Stimulated activated CD8-positive, alpha-beta memory T cell treated with anti-CD3 and anti-CD28 coated beads, Interleukin-2, amount 100 ng/mL, for 48 hours (primary cell): Measurements from ENCODE around the gene ACTL6A.
"Not testable (repeated sequence)": the region's sequence is repeated elsewhere in the genome, so short reads cannot be mapped to it uniquely, and the experiment has no call there.

ENCODE experiments used
- DNase-seq, 2 donors: peaks; one replicate each; pipeline ENCODE4 v3.0.0-alpha.2; 2020; ENCODE audit warnings: low read depth in 2 of 2

ACTL6A gene

DNA sequence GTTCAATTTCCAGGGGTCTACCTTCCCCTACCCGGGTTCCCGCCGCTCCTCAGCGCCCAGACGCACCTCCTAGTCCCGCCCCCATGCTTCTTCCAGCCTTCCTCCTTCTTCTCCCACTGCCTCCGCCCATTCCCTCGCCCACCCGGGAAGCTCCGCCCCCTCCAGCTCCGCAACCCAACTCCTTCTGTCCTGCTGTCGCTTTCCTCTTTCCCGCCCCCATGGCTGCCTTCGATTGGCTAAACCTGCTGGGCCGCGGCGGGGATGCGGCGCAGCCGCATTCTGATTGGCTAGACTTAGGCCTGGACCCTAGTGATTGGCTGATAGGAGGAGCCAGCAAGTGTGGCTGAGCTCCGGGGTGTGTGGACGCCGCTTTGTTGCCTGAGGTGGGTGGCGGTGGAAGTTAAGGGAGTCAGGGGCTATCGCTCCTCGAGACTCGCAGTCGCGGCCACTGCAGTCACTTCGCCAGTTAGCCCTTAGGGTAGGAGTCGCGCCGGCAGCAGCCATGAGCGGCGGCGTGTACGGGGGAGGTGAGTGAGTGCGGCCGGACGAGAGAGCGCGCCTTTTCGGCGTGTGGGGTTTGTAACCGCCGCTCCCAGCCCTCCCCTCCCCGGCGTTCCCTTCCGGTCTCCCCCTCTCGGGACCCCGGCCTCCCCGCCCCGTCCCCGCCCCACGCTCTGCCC lies at the start of gene ACTL6A:
Gene ACTL6A (plus strand): TSS at position 336 of the 680 bp plus-strand sequence. CDS start 167 bp downstream, at position 503.
- peak; percentile 98 to 99 for DNase-seq

DNA sequence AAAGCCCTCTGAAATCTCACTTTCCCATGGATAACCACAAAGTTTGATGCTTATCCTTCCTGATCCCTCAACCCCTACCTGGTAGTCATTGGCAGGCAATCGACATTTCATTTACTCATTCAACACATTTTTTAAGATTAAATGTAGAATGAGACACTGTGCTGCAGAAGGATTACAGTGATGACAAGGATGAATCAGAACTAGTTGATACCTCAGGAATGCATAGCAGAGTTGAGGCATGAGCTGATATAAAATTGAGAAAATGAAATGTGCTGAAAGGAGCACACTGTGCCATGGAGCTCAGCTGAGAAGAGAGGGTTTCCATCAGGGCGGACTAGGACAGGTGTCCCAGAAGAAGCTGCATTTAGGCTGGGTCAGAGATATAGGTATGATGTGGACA lies 48.9 kb upstream of the ACTL6A start:
- DNase-seq, result no peak

- not testable (repeated sequence) for DNase-seq
Observed at GRCh38 chr3:179516461-179517251, 46.1 kb upstream of the ACTL6A start.

DNA sequence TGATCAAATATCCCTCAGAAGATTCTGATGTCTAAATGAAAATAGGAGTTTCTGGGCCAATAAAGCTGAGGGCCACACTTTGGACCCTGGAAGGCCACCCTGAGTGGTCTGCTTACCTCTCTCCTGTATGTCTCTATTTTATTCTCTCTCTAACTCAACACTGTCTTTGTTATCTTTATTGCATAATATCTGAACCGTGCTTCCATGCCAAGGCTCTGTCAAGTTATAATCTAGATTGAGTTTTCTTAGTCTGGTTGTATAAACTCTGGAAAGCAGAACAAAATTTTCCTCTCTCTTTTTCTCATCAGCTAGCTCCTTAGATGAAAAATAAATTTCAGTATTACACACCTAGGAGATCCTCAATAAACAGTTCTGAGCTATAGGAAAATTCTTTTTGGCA lies 36.2 kb upstream of the ACTL6A start:
- DNase-seq, result no peak

DNA sequence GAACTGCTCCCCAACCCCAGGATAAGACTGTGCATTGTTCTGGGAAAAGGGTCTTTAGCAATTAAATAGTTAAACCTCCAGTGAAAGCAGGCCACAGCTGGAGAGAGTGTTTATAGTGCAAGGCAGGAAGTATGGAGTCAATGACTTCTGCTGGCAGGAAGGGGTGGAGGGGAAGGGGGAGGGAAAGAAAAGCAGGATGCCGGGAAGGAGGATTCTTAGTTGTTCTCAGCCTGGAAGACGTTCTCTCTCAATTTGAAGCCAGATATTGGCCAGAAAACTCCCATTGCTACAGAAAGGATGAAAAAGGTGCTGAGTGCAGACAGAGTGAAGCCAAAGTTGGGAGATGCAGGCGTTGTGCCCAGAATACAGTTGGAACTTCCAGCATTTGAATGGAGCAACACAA lies 35.7 kb upstream of the ACTL6A start:
- no peak for DNase-seq

DNA sequence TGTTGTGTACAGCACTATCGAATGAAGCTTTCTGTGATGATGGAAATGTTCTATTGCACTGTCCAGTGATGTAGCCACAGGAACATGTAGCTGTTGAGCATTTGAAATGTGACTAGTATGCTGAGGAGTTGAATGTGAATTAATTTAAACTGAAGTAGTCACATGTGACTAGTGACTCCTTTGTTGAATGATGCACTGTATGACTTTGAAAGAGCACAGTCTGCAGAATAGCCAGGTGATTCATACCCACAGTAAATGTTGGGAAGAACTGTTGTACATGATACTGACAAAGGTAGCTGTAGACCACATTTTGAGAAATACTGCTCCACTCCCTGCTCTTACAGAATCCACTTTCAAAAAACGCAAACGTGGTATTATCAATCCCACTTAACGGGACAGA lies 34.0 kb upstream of the ACTL6A start:
- DNase-seq, result no peak

DNA sequence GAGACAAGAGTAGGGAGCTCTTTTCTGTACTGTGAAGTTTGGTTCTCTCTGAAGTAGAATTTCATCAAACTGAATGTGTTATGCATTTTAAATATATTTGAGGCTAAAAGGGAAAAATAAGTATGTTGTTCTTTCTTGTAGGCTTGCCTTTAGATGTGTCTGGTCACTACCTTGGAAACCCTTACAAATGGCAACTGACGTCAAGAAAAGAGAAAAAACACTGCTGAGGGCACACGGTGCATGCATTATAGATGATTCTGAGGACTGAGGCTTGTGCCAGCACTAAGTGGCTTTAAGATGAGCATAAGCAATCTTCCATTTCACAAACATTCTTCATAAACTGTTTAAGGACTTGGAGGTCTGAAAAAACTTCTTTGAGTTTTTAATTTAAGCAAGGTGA lies 31.1 kb upstream of the ACTL6A start:
- DNase-seq, result no peak

DNA sequence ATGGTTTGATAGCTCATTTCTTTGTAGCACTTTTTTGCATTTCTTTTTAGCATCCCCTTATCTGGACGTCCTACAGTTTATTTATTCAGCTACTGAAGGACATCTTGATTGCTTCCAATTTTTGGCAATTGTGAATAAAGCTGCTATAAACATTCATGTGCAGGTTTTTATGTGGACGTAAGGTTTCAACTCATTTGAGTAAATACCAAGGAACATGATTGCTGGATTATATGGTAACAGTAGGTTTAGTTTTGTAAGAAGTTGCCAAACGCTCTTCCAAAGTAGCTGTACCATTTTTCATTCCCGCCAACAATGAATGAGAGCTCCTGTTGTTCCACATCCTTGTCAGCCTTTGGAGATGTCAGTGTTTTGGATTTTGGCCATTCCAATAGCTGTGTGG lies 29.5 kb upstream of the ACTL6A start:
- no peak for DNase-seq

DNA sequence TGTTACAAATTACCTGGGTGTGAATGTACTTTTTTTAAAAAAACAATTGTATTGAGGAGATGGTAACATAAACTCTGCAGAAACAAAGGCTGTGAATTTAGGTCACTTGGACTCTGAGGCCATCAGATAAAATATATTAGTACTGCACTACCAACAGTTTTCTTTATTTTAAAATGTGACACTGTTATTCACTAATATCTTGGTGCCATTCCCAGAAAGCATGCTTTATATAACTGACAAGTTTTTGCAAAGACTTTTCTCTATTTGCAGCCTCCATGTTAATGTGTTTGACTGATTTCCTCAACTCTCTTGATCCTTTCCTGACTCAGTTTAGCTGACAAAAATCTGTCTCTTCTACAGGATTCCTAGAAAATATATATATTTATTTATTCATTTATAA lies 26.5 kb upstream of the ACTL6A start:
- DNase-seq, result no peak

- DNase-seq, result no peak
Observed at GRCh38 chr3:179541094-179541493, 21.6 kb upstream of the ACTL6A start.

GRCh38 chr3:179541596-179541995 lies 21.1 kb upstream of the ACTL6A start:
- DNase-seq, result no peak

GRCh38 chr3:179542375-179542774 lies 20.4 kb upstream of the ACTL6A start:
- DNase-seq, result no peak

DNA sequence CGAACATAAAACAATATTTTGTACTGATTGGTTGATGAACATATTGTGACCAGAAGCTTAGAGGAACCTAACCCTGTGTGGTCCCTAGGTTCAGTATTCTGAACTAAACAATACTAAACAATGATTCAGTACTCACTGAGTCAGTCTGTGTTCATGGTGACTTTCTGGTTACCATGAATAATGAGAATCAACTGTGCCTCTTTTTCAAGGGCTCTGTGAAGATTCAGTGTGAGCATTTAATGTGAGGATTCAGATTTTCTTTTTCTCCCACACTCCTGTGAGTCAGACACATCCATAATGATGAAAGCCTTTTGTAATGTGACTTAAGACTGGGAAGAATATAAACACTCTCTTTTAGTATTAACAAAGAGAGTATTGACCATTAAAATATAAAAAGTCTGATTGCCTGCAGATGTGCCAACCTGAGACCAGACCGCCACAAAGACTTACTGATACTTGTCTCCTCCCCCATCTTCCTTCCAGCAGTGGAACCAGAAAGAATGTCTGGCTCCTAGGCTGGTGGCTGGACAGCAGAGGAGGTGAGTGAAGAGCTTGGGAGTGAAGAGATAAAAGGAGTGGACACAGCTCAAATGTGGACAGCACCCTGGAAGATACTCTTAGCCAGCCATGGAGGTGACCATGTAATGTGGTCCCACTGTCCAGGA lies 17.6 kb upstream of the ACTL6A start:
- DNase-seq, result no peak

- no peak for DNase-seq
Observed at GRCh38 chr3:179546814-179547241, 15.9 kb upstream of the ACTL6A start.

- no peak for DNase-seq
Observed at GRCh38 chr3:179551349-179552105, 11.2 kb upstream of the ACTL6A start.

- DNase-seq, result peak; percentile 11 to 30
Observed at GRCh38 chr3:179558742-179559364, 3.9 kb upstream of the ACTL6A start.

- DNase-seq, result no peak
Observed at GRCh38 chr3:179560791-179561190, 1.9 kb upstream of the ACTL6A start.

DNA sequence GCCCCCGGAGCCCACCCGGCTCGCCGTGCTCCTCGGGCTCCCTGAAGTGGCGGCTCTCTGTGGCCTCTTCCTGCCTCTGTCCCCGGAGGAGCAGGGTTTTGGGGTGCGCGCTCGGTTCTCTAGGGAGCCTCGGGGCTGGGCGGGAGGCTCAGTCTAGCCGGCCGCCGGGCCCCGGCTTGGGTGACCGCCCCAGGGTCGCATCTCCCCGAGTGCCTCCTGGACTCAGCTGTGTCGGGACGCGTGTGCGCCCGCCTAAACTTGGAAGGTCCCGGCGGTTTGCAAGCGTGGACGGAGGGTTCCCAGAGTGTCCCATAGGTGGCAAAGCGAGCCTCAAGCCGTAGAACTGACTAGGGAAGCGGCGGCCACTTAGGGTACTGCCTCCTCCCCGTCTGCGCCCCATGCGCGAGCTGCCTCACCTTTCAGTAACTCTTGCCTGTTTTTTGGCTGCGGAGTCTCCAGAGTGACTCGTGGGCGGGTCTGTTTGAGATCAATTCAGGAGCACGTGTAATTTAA lies 601 bp downstream of the ACTL6A start:
- peak; percentile 49 for DNase-seq

DNA sequence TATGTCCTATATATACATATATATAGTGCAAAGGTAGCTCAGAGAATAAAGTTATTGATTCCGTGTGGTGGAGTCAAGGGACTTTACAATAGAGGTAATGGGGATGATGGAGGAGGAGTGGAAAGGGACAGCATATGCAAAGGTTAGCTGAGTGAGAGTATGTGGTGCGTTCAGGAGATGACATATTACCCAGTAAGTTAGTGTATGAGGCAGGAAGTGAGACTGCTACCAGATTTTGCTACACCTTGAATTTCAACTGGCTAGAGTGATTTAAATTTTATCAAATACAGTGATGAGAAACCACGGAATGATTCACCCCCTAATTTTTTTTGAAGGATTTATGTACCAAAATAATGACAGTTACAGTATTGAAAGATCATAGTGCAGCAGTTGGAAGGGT lies 2.8 kb downstream of the ACTL6A start:
- DNase-seq, result no peak

GRCh38 chr3:179580992-179581391 lies 18.3 kb downstream of the ACTL6A start:
- DNase-seq, result no peak

- DNase-seq, result no peak
Observed at GRCh38 chr3:179589143-179589542, 26.4 kb downstream of the ACTL6A start.
